Activated naive CD4-positive, alpha-beta T cell treated with anti-CD3 and anti-CD28 coated beads, Interleukin-2, amount 50 U/mL, for 16 hours (primary cell): ENCODE data around the gene GRM7.

Experiments used
- DNase-seq: peaks from one replicate; pipeline ENCODE4 v3.0.0-alpha.2; 2020

Gene GRM7

DNA sequence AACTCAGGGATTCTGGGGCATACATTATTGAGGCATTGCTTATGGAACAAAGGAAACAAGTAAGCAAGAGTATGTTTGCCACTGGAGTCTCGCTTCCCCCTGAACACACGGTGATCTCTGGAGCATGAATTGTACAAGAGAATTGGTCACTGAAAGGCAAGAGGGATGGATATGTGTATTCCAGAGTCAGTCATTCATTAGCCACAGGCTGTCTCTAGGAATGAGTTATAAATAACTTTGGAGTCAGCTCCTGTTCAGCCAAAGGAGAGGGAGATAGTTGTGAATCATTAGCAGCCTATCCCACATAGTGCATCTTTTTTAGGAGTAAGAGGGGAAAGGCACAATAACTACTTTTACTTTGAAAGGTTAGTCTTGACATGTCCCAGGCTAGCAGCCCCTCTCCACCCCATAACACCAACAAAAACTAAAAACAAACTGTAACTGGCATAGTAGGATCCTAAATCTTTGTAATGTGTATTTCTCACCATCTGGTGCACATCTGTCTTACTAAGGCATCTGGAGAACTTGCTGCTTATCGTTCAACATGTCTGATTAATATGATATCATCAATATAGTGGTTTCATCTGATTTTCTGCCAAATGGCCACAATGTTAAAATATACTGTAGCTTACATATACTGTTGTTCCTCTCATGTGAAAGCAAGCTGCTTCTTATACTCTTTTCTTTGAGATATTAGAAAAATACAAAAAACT lies 462.2 kb downstream of the GRM7 start:
- no peak for DNase-seq

DNA sequence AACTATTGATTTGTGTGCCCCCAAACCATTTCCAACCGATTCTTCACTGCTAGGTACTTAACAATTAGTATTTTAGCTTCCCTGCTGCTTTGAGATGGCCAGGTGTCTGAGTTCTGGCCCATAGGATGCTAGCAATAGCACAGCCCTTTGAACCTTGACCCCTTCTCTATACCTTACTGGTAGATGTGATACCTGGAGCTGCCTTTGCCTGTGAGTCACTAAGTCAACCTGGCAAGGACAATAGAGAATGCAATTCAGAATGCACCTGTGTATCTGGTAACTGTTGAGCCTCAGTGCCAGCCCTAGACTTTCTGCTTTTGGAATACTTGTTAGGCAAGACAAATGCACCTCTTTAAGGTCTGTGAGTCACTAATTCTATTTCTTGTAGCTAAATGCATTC lies 467.4 kb downstream of the GRM7 start:
- DNase-seq = no peak

DNA sequence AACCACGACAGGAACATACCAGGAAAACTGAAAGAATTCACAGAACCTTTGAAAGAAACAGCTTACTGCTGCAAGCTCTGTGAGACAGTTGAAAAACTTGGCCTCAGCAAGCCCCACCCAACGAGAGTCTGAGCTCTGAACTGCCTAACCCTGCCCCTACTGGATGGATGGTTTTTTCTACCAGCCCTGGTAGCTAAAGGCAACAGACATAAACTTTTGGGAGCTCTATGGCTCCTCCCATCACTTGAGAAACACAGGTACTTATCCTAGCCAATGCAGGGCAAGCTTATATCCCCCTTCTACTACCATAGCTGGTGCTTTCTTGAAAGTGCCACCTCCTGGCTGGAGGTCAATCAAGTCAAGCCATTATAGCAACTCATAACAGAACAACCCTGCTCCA lies 471.8 kb downstream of the GRM7 start:
- no peak for DNase-seq

DNA sequence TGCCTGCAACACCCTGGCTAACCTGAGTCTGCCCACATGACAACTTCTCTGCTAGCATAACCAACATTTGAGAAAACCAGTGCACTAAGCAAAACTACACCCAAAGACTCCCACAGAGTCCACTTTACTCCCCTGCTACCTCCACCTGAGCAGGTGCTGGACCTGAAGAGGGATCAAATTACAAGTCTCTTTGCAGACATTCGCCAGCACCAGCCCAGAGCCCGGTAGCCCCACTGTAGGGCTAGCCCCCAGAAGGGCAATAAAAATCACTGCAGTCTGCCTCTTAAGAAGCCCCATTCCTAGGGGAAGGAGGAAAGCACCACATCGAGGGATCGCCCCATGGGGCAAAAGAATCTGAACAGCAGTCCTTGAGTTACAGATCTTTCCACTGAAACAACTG lies 472.2 kb downstream of the GRM7 start:
- DNase-seq = no peak

DNA sequence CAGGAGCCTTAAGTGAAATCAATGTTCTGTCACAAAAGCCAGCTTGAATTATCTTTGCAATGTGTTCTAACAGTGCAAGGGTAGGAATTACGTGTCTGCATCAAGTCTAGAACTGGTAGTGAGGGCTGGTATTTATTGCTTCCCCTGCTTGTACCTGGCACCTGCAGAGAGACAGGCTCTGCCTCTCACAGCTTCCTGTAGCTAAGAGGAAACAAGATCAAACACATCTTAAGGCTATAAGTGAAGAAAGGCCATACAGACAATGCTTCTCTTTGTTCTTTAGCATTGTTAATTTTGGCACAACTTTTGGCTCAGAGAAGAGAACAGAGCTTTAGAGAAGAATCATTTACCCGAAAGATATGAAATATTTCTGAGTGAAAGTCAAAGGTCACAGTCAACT lies 479.9 kb downstream of the GRM7 start:
- no peak for DNase-seq

DNA sequence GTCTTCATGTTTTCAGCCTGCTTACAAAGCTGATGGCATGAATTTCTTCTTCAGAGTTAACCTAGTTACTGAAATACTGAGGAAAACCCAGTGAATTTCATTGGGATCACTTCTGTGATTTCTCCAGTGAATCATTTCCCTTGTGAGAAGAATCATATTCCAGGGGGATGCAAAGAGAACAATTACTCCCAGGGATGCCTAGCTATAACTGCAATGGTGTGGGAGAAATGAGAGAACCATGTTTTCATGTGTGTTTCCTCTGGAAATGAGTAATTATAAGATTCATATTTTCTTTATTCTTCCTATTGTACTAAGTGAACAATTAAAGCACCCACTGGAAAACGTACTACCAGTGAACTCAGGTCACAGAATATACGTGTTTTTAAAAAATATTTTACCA lies 485.4 kb downstream of the GRM7 start:
- no peak for DNase-seq

DNA sequence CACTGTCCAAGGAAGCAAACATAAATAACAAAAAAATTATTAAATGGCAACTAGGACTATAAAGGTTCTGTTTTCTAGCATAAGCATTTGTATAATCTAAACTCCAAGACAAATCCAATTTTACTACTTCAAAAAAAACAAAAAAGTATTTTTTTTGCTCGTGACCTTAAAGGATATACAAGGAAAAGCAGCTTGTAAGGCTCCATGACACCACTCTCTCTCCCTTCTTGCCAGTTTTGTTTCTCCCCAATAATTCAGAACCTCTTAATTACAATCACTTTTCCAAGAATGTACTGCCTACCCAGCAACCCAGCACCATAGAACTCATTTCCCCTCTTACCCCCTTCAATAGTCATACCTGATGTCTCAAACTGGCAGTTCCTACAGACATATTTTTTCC lies 496.2 kb downstream of the GRM7 start:
- DNase-seq = no peak

DNA sequence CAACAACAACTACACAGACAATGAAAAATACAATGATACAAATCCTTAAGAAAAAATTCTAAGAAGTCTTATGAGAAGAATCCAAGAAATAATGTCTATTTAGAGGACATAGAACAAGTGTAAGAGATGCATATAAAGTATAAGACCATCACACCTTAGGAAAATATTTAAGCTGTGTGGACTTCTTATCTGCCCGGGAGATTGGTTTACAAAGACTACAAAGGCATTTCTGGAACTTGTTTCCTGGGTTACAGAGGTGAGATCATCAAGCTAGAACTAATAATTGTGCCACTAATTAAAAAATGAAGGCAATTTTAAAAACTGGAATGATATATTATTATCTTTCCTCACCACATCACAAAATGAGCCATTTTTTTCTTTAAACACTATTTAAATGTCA lies 507.1 kb downstream of the GRM7 start:
- DNase-seq = no peak

DNA sequence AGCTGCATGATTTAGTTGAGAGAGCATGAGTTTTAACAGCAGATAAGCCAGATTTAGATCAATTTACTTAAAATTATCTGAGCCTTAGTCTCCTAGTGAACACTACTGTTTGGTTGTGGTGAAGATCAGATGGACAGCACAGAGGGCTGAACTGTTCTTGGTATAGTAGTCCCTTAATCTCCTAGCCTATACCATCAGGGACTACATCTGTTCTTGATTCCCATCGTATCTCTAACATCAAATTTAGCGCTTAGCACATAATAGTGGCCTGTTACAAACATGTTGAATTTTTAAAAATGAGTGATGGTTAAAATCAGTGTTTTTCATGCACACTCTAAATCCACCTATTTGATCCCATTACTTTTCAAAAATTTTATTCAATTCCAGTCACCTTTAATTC lies 507.7 kb downstream of the GRM7 start:
- DNase-seq = no peak

DNA sequence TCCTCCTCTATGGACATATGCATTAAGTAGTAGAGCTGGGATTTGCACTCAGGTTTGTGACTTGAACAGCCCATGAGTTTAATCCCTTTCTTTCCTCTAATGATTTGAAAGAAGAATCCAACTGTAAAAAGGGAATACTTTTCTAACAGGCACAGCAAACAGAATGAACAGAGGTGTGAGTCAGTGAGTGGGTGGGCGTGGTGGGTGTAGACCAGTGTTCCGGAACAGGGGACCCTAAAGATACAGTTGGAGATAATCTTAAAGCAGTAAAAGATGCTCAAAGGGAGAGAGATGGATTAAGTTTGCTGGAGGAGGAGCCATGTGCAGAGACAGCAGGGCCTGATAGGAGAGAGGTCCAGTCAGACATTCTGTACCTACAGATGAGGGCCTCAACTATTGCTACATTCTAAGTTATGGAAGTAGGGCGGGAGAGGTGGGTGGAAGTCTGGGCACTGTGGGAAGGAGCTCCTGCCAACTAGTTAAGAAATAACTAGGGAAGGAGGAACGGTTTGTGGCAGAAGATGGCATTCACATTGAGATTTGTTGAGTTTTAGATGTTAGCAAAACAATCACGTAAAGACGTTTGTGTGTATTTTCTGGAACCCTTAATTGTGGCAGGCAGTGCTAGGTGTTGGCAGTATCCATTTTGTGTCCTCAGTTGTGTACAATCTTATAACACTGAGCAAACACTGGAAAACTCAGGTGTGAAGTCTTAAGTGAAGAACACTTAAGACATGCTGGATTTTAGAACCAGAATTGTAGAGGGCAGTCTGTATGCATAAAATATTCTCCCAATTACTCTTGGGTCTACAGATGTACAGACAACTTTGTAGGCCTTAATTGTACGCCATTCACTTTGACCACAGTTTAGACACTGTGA lies 511.0 kb downstream of the GRM7 start:
- DNase-seq = no peak

DNA sequence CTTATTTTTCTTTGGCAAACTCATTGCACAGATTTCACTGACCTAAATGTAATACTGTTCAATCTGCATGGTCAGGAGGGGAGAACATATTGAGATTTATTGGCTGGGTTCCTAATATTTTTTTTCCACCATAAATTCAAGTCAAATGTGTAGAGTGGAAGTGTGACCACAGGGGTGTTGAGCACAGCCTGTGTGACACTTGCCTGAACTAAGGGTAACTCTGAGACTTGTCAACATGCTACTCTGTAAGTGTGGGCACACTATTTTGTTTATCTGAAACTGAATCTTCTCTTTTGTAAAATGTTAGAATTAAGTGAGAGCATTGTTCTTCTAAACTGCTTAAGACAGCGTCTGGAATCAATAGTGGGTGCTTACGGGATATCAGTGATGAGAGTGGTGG lies 516.2 kb downstream of the GRM7 start:
- DNase-seq = no peak

DNA sequence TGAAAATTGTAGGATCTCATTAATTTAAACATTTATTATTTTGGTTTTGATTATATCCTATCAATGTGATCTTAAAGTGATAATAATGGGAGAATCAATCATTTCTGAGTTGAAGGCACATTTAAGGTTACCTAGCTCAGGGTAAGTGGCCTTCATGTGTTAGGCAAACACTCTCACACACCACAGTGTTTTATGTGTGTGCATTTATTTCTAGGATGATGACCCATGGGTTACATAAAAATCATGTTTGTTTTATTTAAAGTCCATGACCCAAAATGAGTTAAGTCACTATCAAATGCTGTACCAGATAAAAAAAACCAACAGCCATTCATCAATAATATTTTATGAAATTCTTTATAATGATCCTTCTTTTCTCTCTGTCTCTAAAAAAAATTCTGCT lies 520.8 kb downstream of the GRM7 start:
- DNase-seq = no peak

DNA sequence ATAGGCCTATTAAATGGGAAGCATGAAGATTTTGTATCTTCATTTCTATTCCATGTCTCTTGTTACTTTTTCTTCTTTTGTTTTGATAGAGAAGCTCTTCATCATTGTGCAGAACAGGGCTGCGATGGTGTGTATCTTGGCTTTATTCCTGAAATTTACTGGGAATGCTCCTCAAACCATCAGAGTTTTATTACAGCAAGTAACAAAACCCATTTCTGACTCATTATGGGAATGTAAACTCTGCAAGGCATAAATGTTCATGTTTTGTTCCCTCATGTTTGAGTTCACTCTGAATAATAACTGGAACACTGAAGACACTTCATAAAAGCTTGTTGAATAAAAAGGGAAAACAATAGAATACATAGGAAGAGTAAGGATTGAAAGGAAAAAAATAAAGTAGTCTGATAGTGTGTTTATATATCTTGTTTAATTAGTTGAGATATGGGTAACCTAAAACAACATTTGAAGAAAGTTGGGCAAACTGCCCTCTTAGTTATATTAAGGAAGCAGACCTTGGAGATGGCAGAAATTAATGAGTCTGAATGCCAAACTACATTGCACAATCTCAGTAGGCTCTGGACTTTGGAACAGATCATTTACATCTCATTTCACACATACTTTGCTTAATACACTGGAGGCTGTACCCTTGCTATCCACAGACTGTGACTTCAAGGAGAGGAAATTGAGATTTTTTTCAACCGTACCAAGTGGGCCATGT lies 521.5 kb downstream of the GRM7 start:
- DNase-seq = no peak

DNA sequence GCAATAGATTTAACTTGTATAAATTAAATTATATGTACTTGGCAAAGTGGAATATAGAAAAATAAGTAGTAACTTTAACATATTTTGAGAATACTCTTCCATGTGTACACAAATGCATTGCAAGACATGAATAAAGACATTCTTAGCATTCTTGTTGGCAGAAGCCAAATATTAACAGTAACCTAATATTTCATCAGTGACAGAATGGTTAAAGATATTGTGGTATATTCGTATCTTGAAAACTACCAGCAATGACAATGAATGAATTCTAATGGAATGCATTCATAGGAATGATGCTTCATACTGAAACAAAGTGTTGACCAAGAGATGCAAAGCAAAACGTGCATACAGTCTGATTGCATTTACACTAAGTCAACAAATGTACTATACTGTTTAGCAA lies 524.7 kb downstream of the GRM7 start:
- DNase-seq = no peak

DNA sequence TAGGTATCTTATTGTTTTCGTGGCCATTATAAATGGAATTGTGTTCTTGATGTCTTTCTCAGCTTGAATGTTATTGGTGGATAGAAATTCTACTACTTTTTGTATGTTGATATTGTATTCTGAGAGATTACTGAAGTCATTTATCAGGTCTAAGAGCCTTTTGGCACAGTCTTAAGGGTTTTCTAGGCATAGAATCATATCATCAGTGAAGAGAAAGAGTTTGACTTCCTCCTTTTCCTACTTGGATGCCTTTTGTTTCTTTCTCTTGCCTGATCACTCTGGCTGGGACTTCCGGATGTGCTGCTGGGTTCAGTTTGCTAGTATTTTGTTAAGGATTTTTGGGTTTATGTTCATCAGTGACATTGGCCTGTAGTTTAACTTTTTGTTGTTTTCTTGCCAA lies 527.1 kb downstream of the GRM7 start:
- DNase-seq = no peak

DNA sequence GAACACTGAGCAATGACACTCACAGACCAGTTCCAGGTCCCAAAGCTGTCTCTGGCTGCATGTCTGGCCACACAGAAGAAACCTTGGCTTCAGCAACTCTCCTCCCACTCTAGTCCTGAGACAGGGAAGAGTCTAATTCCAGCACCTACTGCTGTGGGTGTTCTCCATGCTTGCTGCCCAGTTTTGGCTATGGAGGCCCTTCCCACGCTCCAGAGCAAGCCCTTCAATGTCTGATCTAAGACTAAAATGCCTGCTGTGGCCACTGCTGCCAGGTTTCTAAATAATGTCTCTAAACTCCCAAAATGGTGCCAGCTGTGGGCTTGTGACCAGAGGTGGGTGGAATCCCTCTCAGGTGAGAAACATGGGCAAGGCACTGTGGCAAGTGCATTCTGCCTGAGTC lies 531.3 kb downstream of the GRM7 start:
- DNase-seq = no peak

DNA sequence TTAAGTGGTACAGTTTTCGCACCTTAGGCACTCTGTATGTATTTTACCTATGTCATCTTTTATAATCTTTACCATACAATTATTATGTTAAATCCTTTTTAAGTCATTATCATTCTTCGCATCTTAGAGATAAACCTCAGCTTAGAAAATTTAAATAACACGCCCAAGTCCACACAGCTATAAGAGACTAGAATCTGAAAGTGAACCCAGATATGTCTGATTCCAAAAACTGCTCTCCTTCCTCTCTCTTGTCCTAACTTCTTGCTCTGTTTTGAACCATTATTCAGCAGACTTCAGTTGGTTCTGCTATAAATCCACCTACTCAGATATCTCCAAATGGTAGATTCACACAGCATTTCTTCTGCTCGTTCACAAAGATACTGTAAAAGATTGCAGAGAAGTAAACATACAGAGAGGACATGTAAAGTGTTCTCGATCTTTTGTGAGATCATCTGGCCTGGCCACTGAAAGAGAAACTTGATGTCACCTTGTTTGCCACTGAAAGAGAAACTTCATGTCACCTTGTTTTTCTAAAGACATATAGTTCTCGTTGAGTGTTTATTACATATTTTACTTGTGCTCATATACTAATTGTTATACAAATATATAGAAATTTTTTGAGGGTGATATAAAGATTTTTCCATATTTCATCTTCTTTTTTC lies 533.2 kb downstream of the GRM7 start:
- no peak for DNase-seq

DNA sequence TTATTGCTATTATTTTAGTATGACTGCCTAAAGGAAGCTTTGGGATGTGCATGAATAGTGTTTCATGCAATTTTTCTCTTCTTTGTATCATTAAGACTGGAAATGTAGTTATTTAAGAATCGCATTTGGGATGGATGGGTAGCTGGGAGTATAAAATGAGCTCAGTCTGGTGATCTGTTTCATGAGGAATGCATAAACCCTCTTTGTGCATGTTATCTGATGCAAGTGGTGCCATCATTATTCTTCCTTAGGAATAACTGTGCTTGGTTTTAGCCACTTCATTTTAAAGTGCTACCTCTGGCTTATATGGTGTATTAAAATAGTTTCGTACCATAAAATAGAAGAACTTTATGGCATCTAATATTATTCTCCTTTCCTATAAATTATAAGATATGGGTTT lies 535.6 kb downstream of the GRM7 start:
- no peak for DNase-seq

DNA sequence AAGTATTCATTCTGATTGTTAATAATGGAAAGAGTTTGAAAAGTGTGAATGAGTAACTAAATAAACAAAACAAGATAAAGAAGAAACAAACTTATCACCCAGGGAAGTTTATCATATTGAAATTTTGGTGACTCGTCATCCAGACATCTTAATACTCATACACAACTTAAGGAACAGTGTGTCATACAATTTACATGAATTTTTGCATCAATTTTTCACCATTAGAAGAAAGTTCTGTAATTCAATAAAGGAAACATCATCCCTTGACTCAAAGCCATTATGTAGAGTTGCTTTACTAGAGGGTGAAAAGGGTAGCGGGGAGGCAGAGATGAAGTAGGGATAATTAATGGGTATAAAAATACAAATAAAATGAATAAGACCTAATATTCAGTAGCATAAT lies 536.2 kb downstream of the GRM7 start:
- no peak for DNase-seq

DNA sequence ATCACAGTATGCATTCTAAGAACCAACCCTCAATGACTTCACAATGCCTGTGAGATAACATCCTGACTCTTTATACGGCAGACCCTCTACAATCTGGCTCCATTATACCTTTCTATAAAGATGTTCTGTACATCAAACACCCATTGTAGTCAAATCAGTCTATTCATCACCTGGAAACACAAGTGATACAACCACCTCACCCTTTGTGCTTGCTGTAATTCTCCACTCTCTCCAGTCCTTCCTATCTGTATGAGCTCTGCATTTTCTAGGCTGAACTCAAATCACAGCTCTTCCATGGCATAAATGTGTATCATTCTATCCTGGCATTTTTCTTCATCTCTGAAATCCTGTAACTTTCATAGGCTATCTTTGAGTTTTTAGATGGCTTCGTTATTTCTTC lies 539.4 kb downstream of the GRM7 start:
- no peak for DNase-seq

DNA sequence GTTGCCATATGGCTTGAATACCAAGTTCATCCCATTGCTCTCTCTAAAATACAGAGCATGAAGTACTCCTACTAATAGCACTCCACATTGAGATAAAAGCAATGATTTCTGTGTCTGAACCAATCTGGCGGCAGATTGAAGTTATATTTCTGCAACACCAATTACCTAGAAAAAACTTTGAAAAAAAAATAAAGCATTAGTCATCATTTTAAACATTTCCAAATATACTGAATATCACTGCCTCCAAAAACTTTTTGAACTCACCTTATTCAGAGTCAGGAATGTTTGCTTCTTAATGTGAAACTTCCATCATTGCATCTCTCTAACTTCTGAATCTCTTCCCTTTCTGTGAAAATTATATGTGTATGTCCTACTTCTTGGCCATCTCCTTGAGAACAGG lies 540.5 kb downstream of the GRM7 start:
- DNase-seq = no peak

DNA sequence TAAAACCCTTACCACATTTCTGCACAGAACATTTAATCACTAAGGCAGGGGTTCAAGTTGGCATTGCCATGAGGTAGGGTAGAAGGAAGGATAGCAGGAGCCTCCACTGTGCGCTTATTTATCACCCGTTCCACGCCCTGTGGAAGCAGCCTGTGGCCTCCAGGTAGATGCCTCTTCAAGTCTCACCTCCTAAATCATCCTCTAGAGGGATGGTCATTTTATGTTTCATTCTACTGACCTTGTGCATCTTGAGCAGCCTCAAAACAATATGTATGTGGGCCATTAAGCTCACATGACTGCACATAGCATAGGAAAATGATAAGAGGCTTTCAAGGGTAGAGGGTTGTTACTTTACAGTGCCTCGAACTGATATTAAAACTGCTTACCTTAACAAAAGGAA lies 546.2 kb downstream of the GRM7 start:
- no peak for DNase-seq

DNA sequence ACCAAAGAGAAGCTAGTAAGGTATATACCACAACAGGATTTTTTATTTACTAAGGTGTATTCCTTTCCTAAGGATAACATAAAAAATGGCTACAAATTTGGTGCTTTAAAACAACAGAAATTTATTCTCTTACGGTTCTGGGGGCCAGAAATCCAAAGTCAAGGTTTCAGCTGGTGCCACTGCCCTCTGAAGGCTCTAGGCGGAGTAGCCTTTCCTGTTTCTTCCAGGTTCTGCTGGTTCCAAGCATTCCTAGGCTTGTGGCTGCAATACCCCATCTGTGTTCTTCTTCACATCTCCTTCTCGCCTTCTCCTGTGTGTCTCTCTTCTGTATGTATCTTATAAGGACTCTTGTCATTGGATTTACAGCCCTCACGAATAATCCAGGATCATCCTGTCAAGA lies 549.9 kb downstream of the GRM7 start:
- DNase-seq = no peak
